Small intestine (tissue), 7 donors: ENCODE measurements around the gene EIF3B. TPM values are rescaled to one million over a fixed set of nuclear protein-coding genes. Genes with fewer than 3 reads are reported as not detected.
"Not testable (repeated sequence)": the region's sequence is repeated elsewhere in the genome, so short reads cannot be mapped to it uniquely, and the experiment has no call there.

Experiments
- DNase-seq, 2 donors: peaks; one replicate each; pipeline versions ENCODE4 v3.0.0 to v3.0.0-alpha.2; 2013
- FAIRE-seq: peaks from 2 replicates; lab custom pipeline; 2012; peaks lifted over from hg19 to GRCh38; lab: Jason Lieb, UNC
- H3K27ac ChIP-seq, 3 donors: one replicate each; pipeline ENCODE4 v1.5.1; 2013; ENCODE audit warnings: low read length in 2 of 3, mild to moderate bottlenecking in 2 of 3, control low read depth in 1 of 3, inconsistent platforms in 1 of 3, low read depth in 1 of 3, moderate library complexity in 1 of 3
- H3K27me3 ChIP-seq, 3 donors: one replicate each; pipeline ENCODE4 v1.6.1; 2013; ENCODE audit warnings: low read length in 3 of 3, inconsistent platforms in 1 of 3; ENCODE audit not compliant: control insufficient read depth in 3 of 3, insufficient read depth in 3 of 3
- H3K36me3 ChIP-seq, 3 donors: one replicate each; pipeline ENCODE4 v1.6.1; 2013; ENCODE audit warnings: low read length in 3 of 3, inconsistent platforms in 1 of 3, low read depth in 1 of 3, mild to moderate bottlenecking in 1 of 3, moderate library complexity in 1 of 3; ENCODE audit not compliant: control insufficient read depth in 3 of 3, insufficient read depth in 2 of 3
- H3K4me1 ChIP-seq, 3 donors: one replicate each; pipeline ENCODE4 v1.6.1; 2013; ENCODE audit warnings: low read length in 2 of 3, inconsistent platforms in 1 of 3, low read depth in 1 of 3, mild to moderate bottlenecking in 1 of 3, moderate library complexity in 1 of 3; ENCODE audit not compliant: control insufficient read depth in 3 of 3, insufficient read depth in 2 of 3
- H3K4me3 ChIP-seq, 3 donors: one replicate each; pipeline ENCODE4 v1.5.1; 2013; ENCODE audit warnings: low read length in 3 of 3, control low read depth in 1 of 3, inconsistent platforms in 1 of 3, low read depth in 1 of 3, mild to moderate bottlenecking in 1 of 3, moderate library complexity in 1 of 3
- H3K9me3 ChIP-seq, 2 donors: one replicate each; pipeline ENCODE4 v1.6.1; 2013; ENCODE audit warnings: low read depth in 1 of 2, low read length in 1 of 2; ENCODE audit not compliant: control insufficient read depth in 2 of 2, insufficient read depth in 1 of 2
- WGBS, 3 donors: extraction: QIAGEN DNeasy Blood & Tissue Kit; methylation state at CpG; one replicate each; pipeline ENCODE4 v1.1.7; 2013; 5-methylcytosine and 5-hydroxymethylcytosine counted together
- polyA plus RNA-seq, 4 donors: library from polyadenylated mRNA; stranded (reverse) in 3 of 4; unstranded in 1 of 4; fragments of 200-250 nt in 3 of 4; fragments of 120-200 nt in 1 of 4; gene quantifications; one replicate each; pipeline versions ENCODE4 v1.2.1 to v1.2.3, GENCODE V29; 2013
- donor health status: healthy with polysubstance abuse.
- donor health status: control.
- donor health status: control.
- donor health status: Bipolar disorder and iron deficiency.
- donor health status: healthy.

The EIF3B gene
- polyA plus RNA-seq, 4 donors, result 53.9 to 114 (median 80.7) TPM

DNA sequence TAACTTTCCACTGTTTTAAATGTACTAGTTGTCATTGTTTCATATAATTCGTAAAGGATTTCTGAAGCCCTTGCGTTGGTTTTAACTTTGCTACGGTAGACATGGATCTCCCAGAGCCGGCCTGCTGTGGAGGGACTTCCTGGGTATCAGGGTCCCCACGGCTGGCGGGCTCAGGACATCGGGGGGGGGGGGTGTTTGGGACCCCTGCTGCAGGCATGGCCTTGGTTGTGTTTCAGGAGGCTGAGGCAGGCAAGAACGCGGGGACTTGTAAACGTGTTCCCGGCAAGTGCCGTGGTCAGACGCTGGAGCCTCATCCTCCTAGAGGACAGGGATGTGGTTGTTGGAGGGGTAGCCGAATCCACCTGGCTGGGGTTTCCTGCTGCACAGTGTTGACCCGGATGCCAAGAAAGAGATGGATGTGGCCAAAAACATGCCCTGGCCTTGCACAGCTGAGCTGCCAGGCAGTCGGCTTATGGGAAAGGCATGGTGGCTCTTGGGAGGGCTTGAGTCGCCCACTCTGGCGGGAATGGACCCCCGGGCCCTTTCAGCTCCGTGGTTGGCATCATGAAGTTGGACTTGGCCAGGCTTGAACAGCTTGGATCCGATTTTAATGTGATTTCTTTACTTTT lies 27.4 kb downstream of the EIF3B start:
- no peak overlapping the region for H3K4me3 ChIP-seq
- 91 to 92% (median 92%) methylated on average over 21 of the region's 21 CpGs for WGBS, 3 donors
- H3K27me3 ChIP-seq, result no peaks in the 10 kb centered on the region
- no peak overlapping the region for H3K27ac ChIP-seq
- no peaks in the 10 kb centered on the region for H3K9me3 ChIP-seq
- H3K36me3 ChIP-seq, result peaks cover 21 to 67% (median 23%) of the 10 kb centered on the region in 3 donors
- FAIRE-seq (no peak), DNase-seq (no peak)
- H3K4me1 ChIP-seq, result no peaks in the 10 kb centered on the region

DNA sequence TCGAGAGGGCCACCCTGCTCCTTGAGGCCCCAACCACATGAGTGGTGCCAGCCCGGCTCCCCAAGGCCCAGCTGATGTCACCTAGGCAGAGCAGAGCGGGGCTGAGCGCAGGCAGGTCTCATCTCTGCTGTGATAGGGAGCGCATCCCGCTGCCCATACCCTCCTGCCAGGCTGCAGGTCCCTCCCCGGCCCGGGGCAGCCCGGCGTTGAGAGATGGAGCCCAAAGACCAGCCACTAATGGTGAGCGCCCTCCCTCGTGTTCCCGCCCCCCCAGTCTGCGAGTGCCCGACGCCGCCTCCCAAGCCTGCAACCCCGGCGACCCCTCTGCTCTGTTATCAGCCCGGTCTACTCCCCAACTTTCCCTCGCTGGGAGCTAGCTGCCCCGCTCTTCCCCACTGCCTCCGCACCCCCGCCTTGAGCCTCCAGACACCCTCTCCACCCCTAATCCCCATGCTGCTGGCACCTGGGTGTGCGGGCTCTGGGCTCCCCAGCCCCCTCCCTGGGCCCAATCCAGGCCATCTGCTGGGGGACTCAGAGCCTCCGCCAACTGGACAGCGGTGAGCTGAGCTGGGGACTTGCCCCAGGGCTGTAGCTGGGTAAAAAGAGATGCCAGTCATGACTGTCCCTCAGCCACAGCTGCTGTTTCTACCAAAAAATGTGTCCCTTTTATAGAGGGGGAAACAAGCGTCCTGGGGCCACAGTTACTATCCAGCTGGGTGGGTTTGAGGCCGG lies 29.1 kb downstream of the EIF3B start:
- WGBS, 3 donors, result 84 to 86% (median 85%) methylated on average over 17 to 29 of the region's 29 CpGs
- Histone ChIP-seq H3K27ac (no peak overlapping the region), H3K4me1 (no peaks in the 10 kb centered on the region), H3K27me3 (no peaks in the 10 kb centered on the region), H3K36me3 (peaks cover 18 to 62% (median 19%) of the 10 kb centered on the region in 3 donors), H3K9me3 (no peaks in the 10 kb centered on the region), H3K4me3 (no peak overlapping the region)
- FAIRE-seq (no peak), DNase-seq (no peak)

DNA sequence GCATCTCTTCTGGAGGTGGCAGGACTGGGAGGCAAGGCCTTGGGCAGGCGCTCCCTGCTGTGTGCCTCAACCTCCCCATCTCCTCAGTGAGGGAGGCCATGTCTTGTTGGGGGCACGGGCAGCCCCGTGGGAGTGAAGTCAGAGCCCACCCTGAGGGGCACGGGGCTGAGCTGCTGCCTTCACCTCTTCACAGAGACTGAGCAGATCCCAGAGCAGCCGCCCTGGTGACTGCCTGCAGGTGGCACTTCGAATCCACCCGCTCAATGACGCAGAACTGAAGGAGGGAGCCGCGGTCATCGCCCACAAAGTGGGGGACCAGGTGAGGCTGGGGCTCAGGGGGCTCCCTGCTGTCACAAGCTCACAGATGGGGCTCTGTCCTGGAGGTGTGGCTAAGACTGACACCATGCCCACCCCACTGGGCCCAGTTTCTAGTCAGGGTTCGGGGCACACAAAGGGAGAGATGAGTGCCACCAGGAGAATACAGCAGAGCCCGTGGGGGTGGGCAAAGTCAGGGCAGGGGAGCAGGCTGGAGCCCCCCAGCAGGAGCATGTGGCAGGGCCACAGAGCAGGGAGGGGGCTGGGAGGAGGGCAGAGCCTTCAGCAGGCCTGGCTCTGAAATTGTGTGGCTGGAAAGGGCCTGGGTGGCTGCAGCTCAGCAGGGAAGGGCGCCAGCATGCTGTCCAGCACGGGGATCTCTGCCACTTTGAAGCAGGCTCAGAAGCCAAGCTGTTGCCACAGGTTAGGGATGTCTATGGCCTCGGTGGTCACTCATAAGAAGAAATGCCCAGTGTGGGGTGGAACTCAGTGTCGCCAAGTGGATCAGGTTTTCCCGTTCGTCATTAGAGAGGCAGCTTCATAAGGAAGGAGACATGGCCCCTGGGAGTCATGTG lies 30.0 kb downstream of the EIF3B start:
- WGBS, 3 donors, result 81 to 90% (median 82%) methylated on average over 19 of the region's 19 CpGs
- H3K36me3 ChIP-seq, result peaks cover 15 to 53% (median 16%) of the 10 kb centered on the region in 3 donors
- FAIRE-seq (no peak), DNase-seq (no peak)
- no peaks in the 10 kb centered on the region for H3K4me1 ChIP-seq
- H3K27ac ChIP-seq, result no peak overlapping the region
- H3K27me3 ChIP-seq, result no peaks in the 10 kb centered on the region
- no peak overlapping the region for H3K4me3 ChIP-seq
- no peaks in the 10 kb centered on the region for H3K9me3 ChIP-seq

DNA sequence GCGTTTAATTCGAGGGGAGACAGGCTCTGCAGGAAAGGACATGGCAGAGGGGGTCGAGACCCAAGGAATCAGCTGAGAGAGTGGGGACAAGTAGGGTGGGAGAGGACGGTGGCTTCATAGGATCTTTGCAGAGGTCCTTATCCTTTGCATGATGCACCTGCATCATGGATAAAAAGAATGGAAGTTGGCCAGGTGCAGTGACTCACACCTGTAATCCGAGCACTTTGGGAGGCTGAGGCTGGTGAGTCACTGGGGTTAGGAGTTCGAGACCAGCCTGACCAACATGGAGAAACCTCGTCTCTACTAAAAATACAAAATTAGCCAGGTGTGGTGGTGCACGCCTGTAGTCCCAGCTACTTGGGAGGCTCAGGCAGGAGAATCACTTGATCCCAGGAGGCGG lies 31.5 kb downstream of the EIF3B start:
- H3K36me3 ChIP-seq, result peaks cover under 1 to 42% (median 6%) of the 10 kb centered on the region in 3 donors
- FAIRE-seq, H3K27ac ChIP-seq, H3K9me3 ChIP-seq, H3K27me3 ChIP-seq, H3K4me1 ChIP-seq, H3K4me3 ChIP-seq, DNase-seq: not testable (repeated sequence)
- 86 to 90% (median 86%) methylated on average over 9 of the region's 9 CpGs for WGBS, 3 donors

DNA sequence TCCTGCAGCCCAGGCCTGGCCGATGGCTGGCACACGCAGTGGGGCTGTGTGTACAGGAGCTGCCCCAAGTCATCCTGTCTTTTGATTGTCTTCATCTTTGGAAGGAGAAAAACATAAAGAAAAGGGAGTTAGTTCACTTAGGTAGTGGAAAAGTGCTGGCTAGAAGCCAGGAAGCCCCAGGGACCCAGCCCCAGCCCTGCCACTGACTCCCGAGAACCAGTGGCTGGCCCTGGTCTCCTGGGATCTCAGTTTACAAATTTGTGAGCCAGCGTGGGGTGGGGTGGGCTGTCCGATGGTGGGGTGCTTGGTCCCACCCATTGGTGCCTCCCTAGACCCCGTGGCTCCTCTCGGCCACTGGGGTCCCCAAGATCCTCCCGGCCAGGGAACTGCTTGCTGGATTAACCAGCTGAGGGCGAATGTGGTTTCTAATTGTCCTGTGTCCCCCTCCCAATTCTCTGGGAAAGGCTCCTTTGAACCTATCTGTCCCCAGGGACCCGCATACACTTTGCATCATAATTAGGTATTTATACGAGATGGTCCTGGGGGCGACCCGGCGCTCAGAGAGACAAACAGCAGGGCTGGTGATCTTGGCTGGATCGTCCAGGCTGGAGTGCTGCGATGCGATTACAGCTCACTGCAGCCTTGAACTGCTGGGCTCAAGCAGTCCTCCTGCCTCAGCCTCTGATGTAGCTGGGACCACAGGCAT lies 32.5 kb downstream of the EIF3B start:
- WGBS, 3 donors, result 80 to 91% (median 86%) methylated on average over 17 of the region's 17 CpGs
- peaks cover 0 to 37% (median under 1%) of the 10 kb centered on the region in 3 donors for H3K36me3 ChIP-seq
- FAIRE-seq, result no peak
- H3K27me3 ChIP-seq, result no peaks in the 10 kb centered on the region
- no peak overlapping the region for H3K4me3 ChIP-seq
- no peak for DNase-seq
- H3K9me3 ChIP-seq, result no peaks in the 10 kb centered on the region
- peaks cover 0 to 5% (median 0%) of the 10 kb centered on the region in 3 donors for H3K4me1 ChIP-seq
- H3K27ac ChIP-seq, result no peak overlapping the region

DNA sequence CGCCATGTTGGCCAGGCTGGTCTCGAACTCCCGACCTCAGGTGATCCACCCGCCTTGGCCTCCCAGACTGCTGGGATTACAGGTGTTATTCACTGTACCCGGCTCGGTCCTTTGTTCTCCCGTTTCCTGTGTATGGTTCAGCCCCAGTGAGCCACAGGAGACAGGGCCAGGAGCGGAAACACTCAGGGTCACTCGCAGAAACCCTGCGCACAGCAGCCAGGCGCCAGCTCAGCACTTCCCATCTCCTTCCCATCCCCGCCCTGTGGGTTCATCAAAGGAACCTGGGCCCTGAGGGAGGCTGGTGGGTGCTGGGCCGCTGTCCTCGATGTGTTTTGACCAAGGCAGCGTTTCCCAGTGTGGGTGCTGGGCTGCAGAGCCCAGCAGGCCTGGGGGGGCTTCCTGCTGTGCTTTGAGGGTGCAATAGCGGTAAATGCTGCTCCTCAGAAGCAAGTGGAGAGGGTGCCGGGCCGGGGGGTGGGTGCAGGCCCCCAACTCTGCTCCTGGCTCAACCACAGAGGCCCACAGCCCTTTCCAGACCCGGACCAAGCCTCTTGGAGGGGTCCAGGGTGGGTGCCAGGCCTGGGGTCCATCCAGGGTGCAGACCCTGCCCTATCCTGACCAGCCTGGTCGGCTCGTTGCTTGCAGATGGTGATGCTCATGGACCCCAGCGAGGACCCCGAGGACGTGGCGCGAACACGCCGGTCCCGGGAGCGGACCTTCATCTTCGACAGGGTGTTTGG lies 33.4 kb downstream of the EIF3B start:
- Histone ChIP-seq H3K4me3 (no peak overlapping the region), H3K27me3 (no peaks in the 10 kb centered on the region), H3K36me3 (peaks cover 0 to 29% (median 0%) of the 10 kb centered on the region in 3 donors), H3K9me3 (no peaks in the 10 kb centered on the region), H3K4me1 (peaks cover 0 to 5% (median 0%) of the 10 kb centered on the region in 3 donors), H3K27ac (no peak overlapping the region)
- no peak for FAIRE-seq
- WGBS, 3 donors, result 86 to 93% (median 90%) methylated on average over 28 to 31 of the region's 31 CpGs
- DNase-seq, result no peak

DNA sequence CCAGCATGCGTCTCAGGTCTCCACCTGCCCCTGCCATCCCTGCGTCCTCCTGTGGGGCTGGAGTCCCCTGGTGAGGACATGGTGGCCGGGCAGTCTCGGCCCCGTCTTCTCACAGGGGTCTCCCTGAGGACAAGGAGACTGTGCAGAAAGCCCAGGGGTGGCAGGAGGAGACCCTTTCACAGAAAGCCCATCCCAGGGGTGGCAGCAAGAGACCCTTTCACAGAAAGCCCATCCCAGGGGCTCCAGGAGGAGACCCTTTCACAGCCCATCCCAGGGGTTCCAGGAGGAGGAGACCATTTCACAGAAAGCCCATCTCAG lies 34.0 kb downstream of the EIF3B start:
- no peak for DNase-seq
- Histone ChIP-seq H3K4me1 (peaks cover 0 to 5% (median 0%) of the 10 kb centered on the region in 3 donors), H3K27me3 (no peaks in the 10 kb centered on the region), H3K9me3 (no peaks in the 10 kb centered on the region), H3K27ac (no peak overlapping the region), H3K36me3 (peaks cover 0 to 24% (median 0%) of the 10 kb centered on the region in 3 donors), H3K4me3 (no peak overlapping the region)
- 92 to 98% (median 93%) methylated on average over 5 of the region's 5 CpGs for WGBS, 3 donors
- FAIRE-seq, result no peak
